Lower leg skin (tissue), 4 donors: ENCODE measurements around the gene ERH. TPM values are rescaled to one million over a fixed set of nuclear protein-coding genes. Genes with fewer than 3 reads are reported as not detected.

Experiments
- DNase-seq, 2 donors: peaks; one replicate each; pipeline ENCODE4 v3.0.0-alpha.2; 2019; ENCODE audit warnings: low spot score in 2 of 2
- H3K4me3 ChIP-seq: fragments of 200-600 bp; sonication (generic); 2 replicates; pipeline ENCODE4 v1.5.1; 2017; ENCODE audit warnings: mild to moderate bottlenecking, low read depth; ENCODE audit not compliant: poor library complexity, severe bottlenecking
- POLR2A ChIP-seq, 2 donors: fragments of 450-650 bp; IDR thresholded peaks; one replicate each; pipeline ENCODE4 v1.6.1; 2016 to 2017; ENCODE audit warnings: antibody characterized with exemption in 2 of 2, mild to moderate bottlenecking in 1 of 2, moderate library complexity in 1 of 2
- WGBS, 2 donors: methylation state at CpG; one replicate each; pipeline ENCODE4 v1.1.5; 2018; 5-methylcytosine and 5-hydroxymethylcytosine counted together
- intact Hi-C: fragments of 100-400 bp; cut with DNase I; formaldehyde crosslinking; loops from one replicate; pipeline ENCODE4 v1.15.0; 2023; ENCODE audit warnings: low total_unique reads
- total RNA-seq, 4 donors: library from RNA; depleted of rRNA; stranded (reverse); fragments of >200 nt; gene quantifications; one replicate each; pipeline ENCODE4 v1.1.0, GENCODE V29; 2016
- TF ChIP-seq, protein P1 (sequence below), 3 donors: fragments of 450-650 bp; IDR thresholded peaks; one replicate each; pipeline ENCODE4 v1.5.1; 2016; ENCODE audit warnings: antibody characterized with exemption in 3 of 3, mild to moderate bottlenecking in 3 of 3, moderate library complexity in 2 of 3

The ERH gene
- total RNA-seq, 4 donors from 2014 or later = 36.3 to 61.0 (median 42.5) TPM

DNA sequence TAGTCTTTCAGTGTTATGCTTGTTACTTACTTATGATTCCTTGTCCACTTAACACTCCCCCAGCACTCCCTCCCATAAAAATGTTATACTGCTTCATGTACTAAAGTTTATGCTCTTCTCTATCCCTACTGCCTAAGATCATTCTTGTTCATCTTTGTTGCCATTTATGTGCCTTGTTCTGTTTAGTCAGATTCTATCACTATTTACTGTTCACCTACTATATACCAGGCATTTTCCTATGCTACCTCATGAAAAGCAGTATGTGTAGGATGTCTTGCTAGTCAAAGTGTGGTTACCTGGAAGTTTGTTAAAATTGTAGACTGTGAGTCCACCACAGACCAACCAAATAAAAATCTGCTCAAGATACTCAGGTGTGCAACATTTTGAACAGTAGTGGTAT lies 23.9 kb downstream of the ERH start:
- no peak overlapping the region for H3K4me3 ChIP-seq
- TF ChIP-seq POLR2A (IDR thresholded peaks at IDR 0.05) = no peak
- DNase-seq = no peak
- intact Hi-C loops = no loop called here

GRCh38 chr14:69373104-69373503 lies 25.0 kb downstream of the ERH start:
- intact Hi-C loops = no loop called here
- no peak for TF ChIP-seq POLR2A (IDR thresholded peaks at IDR 0.05)
- TF ChIP-seq, protein P1, sequence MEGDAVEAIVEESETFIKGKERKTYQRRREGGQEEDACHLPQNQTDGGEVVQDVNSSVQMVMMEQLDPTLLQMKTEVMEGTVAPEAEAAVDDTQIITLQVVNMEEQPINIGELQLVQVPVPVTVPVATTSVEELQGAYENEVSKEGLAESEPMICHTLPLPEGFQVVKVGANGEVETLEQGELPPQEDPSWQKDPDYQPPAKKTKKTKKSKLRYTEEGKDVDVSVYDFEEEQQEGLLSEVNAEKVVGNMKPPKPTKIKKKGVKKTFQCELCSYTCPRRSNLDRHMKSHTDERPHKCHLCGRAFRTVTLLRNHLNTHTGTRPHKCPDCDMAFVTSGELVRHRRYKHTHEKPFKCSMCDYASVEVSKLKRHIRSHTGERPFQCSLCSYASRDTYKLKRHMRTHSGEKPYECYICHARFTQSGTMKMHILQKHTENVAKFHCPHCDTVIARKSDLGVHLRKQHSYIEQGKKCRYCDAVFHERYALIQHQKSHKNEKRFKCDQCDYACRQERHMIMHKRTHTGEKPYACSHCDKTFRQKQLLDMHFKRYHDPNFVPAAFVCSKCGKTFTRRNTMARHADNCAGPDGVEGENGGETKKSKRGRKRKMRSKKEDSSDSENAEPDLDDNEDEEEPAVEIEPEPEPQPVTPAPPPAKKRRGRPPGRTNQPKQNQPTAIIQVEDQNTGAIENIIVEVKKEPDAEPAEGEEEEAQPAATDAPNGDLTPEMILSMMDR (IDR thresholded peaks at IDR 0.05) = no peak
- H3K4me3 ChIP-seq = no peak overlapping the region
- DNase-seq = no peak
- WGBS, 2 donors = 0 to 92% methylated on average over 1 of the region's 1 CpG

DNA sequence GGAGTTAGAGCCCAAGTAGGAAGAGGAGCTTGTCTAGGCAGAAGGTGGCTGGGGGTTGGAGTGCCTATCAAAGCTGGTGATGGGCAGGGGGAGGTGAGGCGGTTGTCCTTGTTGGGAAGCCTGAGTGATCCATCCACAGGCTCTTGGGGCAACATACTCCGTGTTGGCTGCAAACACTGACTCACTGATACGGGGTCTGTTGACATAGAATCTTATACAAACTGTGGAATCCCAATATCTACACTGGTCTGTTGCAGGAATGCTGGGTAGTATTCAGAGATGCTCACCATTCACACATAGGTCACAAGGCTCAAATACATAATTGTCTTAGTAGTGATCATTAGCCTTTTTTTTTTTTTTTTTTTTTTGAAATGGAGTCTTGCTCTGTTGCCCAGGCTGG lies 26.0 kb downstream of the ERH start:
- TF ChIP-seq, protein P1 (IDR thresholded peaks at IDR 0.05) = no peak
- no peak for TF ChIP-seq POLR2A (IDR thresholded peaks at IDR 0.05)
- WGBS, 2 donors = 97 to 100% methylated on average over 3 of the region's 3 CpGs

GRCh38 chr14:69370061-69370460 lies 28.0 kb downstream of the ERH start:
- intact Hi-C loops = no loop called here
- WGBS, 2 donors = 60 to 68% methylated on average over 5 of the region's 5 CpGs
- TF ChIP-seq POLR2A (IDR thresholded peaks at IDR 0.05) = no peak
- TF ChIP-seq, protein P1 (IDR thresholded peaks at IDR 0.05) = no peak

More for the DNA sequence above, 26.0 kb downstream of the ERH start:
- intact Hi-C loops = no loop called here
- H3K4me3 ChIP-seq = no peak overlapping the region
- DNase-seq = no peak

DNA sequence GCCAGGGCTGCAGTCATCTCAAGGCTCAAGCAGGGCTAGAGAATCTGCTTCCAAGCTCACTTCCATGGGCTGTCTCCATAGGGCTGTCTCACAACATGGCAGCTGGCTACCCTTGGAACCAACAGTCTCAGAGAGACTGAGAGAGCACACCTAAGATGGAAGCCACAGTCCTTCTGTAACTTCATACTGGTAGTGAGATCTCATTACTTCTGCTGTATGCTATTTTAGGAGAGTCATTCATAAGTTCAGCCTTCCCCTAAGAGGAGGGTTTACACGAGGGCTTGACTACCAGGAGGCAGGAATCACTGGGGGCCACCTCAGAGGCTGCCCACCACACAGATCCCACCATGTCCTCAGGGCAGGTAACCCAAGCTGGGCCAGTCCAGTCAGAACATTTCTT lies 29.7 kb downstream of the ERH start:
- intact Hi-C loops = no loop called here
- no peak for TF ChIP-seq POLR2A (IDR thresholded peaks at IDR 0.05)
- TF ChIP-seq, protein P1 (IDR thresholded peaks at IDR 0.05) = no peak

More at GRCh38 chr14:69370061-69370460, 28.0 kb downstream of the ERH start:
- DNase-seq = no peak
- no peak overlapping the region for H3K4me3 ChIP-seq

GRCh38 chr14:69366761-69367160 lies 31.3 kb downstream of the ERH start:
- intact Hi-C loops = no loop called here
- TF ChIP-seq, protein P1 (IDR thresholded peaks at IDR 0.05) = no peak
- TF ChIP-seq POLR2A (IDR thresholded peaks at IDR 0.05) = no peak
- no peak for DNase-seq
- 94 to 97% methylated on average over 4 of the region's 4 CpGs for WGBS, 2 donors
- no peak overlapping the region for H3K4me3 ChIP-seq

More for the DNA sequence above, 29.7 kb downstream of the ERH start:
- no peak for DNase-seq
- H3K4me3 ChIP-seq = no peak overlapping the region
- WGBS, 2 donors = 75 to 83% methylated on average over 1 of the region's 1 CpG
